Panc1 (cell line): ENCODE data around the gene YES1. TPM values are rescaled to one million over a fixed set of nuclear protein-coding genes. Genes with fewer than 3 reads are reported as not detected.

Experiments
- ATAC-seq: fragments of 200-7000 bp; cut with Tn5 transposase; 2 replicates; pipeline ENCODE4 v1.9.1; 2020; ENCODE audit warnings: mild to moderate bottlenecking, moderate library complexity
- BruUV-seq: library from RNA; stranded (reverse); fragments of 400-500 nt; replicated peaks from 2 replicates; lab custom pipeline; 2021; lab: Mats Ljungman, UMichigan
- CTCF ChIA-PET: fragments of 300-600 bp; sonication (Branson Sonifier 250); formaldehyde crosslinking; loops from one replicate; lab custom pipeline; 2022; ENCODE audit warnings: antibody characterized with exemption; lab: Charles Lee
- POLR2A ChIA-PET: fragments of 300-600 bp; sonication (Branson Sonifier 250); formaldehyde crosslinking; loops from one replicate; lab custom pipeline; 2022; ENCODE audit warnings: antibody characterized with exemption; lab: Charles Lee
- DNase-seq: peaks from one replicate; pipeline ENCODE4 v3.0.0-alpha.2; 2010; ENCODE audit warnings: low read depth, low spot score
- H3K27ac ChIP-seq: 2 replicates; pipeline ENCODE4 v1.5.1; 2011; ENCODE audit warnings: mild to moderate bottlenecking, low read length, inconsistent platforms
- H3K27me3 ChIP-seq: fragments of 200-500 bp; sonication (Bioruptor generic); 2 replicates; pipeline ENCODE4 v1.6.0; 2014; ENCODE audit warnings: low read length, inconsistent platforms; ENCODE audit not compliant: control insufficient read depth, insufficient read depth
- H3K36me3 ChIP-seq: fragments of 200-500 bp; sonication (Bioruptor generic); 2 replicates; pipeline ENCODE4 v1.5.1; 2014; ENCODE audit warnings: inconsistent platforms, mild to moderate bottlenecking, low read length, moderate library complexity; ENCODE audit not compliant: control insufficient read depth, insufficient read depth
- H3K4me1 ChIP-seq: 2 replicates; pipeline ENCODE4 v1.5.1; 2011; ENCODE audit warnings: inconsistent platforms, mild to moderate bottlenecking, low read length, moderate library complexity; ENCODE audit not compliant: control insufficient read depth, insufficient read depth
- H3K4me3 ChIP-seq, 2 experiments: 2 replicates each; pipeline ENCODE4 v1.5.1; 2011 to 2012; ENCODE audit warnings: low read depth in 2 of 2, low read length in 2 of 2, mild to moderate bottlenecking in 2 of 2, inconsistent platforms in 1 of 2, moderate library complexity in 1 of 2
- H3K9me3 ChIP-seq: fragments of 200-500 bp; sonication (Bioruptor generic); 2 replicates; pipeline ENCODE4 v1.5.1; 2014; ENCODE audit warnings: low read depth, mild to moderate bottlenecking, inconsistent platforms, low read length, moderate library complexity; ENCODE audit not compliant: control insufficient read depth, insufficient read depth
- CTCF ChIP-seq: fragments of 450-650 bp; IDR thresholded peaks from 2 replicates; pipeline ENCODE4 v1.5.1; 2017; ENCODE audit warnings: mild to moderate bottlenecking
- POLR2AphosphoS5 ChIP-seq: IDR thresholded peaks from 2 replicates; pipeline ENCODE4 v1.6.1; 2012; ENCODE audit warnings: mild to moderate bottlenecking, low read depth, low read length, moderate library complexity
- REST ChIP-seq, 2 experiments: IDR thresholded peaks; 2 replicates each; pipeline ENCODE4 v1.6.1; 2011 to 2012; ENCODE audit warnings: low read depth in 2 of 2, control low read depth in 1 of 2, low read length in 1 of 2, mild to moderate bottlenecking in 1 of 2, moderate library complexity in 1 of 2; ENCODE audit not compliant: insufficient read depth in 1 of 2
- SIN3A ChIP-seq: IDR thresholded peaks from 2 replicates; pipeline ENCODE4 v1.6.1; 2012; ENCODE audit warnings: low read depth, mild to moderate bottlenecking, low read length, moderate library complexity, borderline replicate concordance; ENCODE audit not compliant: insufficient read depth
- TCF7L2 ChIP-seq: IDR thresholded peaks from 2 replicates; pipeline ENCODE4 v1.6.1; 2011; ENCODE audit warnings: mild to moderate bottlenecking, low read depth, low read length, inconsistent platforms
- in situ Hi-C: cut with HindIII; loops from 2 replicates; pipeline ENCODE4 v1.10.0; 2016; ENCODE audit warnings: low sequenced_read_pairs, low pct_unique_long_range_greater_than_20kb
- intact Hi-C: fragments of 100-400 bp; cut with micrococcal nuclease; formaldehyde crosslinking; loops from one replicate; pipeline ENCODE4 v1.10.0; 2022; ENCODE audit not compliant: unreplicated experiment
- total RNA-seq: library from RNA; stranded (reverse); gene quantifications from one replicate; pipeline ENCODE4 v1.2.1, GENCODE V29; 2021; ENCODE audit not compliant: unreplicated experiment

The YES1 gene
- total RNA-seq, 1 experiment from 2014 or later = 91.6 TPM

GRCh38 chr18:816088-816653 lies 4.1 kb upstream of the YES1 start:
- H3K36me3 ChIP-seq = peaks cover 1% of the 10 kb centered on the region; the same call in 1 of the 2 replicates
- POLR2A ChIA-PET = no interaction called here
- intact Hi-C loops (no loop called here), in situ Hi-C loops (no loop called here)
- H3K4me3 ChIP-seq = no peak overlapping the region
- H3K27me3 ChIP-seq = no peaks in the 10 kb centered on the region
- ATAC-seq = no peak
- H3K9me3 ChIP-seq = no peaks in the 10 kb centered on the region
- no TSS peak for BruUV-seq
- peaks cover 8% of the 10 kb centered on the region for H3K4me1 ChIP-seq
- no peak overlapping the region for H3K27ac ChIP-seq
- no peak for TF ChIP-seq SIN3A
- TF ChIP-seq CTCF = no peak
- TF ChIP-seq REST (IDR thresholded peaks at IDR 0.05; ENCODE audit: insufficient read depth in 1 of 2, low read depth in 2 of 2, low read length in 1 of 2) = no peak
- no peak for TF ChIP-seq POLR2AphosphoS5
- no peak for TF ChIP-seq TCF7L2
- no peak for DNase-seq
- CTCF ChIA-PET = no interaction called here

GRCh38 chr18:815353-815752 lies 3.3 kb upstream of the YES1 start:
- Histone ChIP-seq H3K4me3 (no peak overlapping the region), H3K36me3 (peaks cover 5% of the 10 kb centered on the region; the same call in 1 of the 2 replicates), H3K27me3 (no peaks in the 10 kb centered on the region), H3K9me3 (no peaks in the 10 kb centered on the region), H3K4me1 (peaks cover 10% of the 10 kb centered on the region), H3K27ac (no peak overlapping the region)
- DNase-seq (no peak), ATAC-seq (no peak)
- ChIA-PET POLR2A (interaction anchor here (1.0 kb wide), 1 partner anchor 23 kb away, joined by 5 read pairs; no protein-coding TSS in a partner anchor), CTCF (no interaction called here)
- intact Hi-C loops (no loop called here), in situ Hi-C loops (no loop called here)
- TF ChIP-seq TCF7L2 (no peak), CTCF (no peak)
- BruUV-seq = no TSS peak
